ENCODE data around the gene SYT13. TPM values are rescaled to one million over a fixed set of nuclear protein-coding genes. Genes with fewer than 3 reads are reported as not detected.

SYT13 gene
- total and polyA plus RNA-seq, 2 of the 4 experiments (the other 2 are of a cell fraction): not detected

DNA sequence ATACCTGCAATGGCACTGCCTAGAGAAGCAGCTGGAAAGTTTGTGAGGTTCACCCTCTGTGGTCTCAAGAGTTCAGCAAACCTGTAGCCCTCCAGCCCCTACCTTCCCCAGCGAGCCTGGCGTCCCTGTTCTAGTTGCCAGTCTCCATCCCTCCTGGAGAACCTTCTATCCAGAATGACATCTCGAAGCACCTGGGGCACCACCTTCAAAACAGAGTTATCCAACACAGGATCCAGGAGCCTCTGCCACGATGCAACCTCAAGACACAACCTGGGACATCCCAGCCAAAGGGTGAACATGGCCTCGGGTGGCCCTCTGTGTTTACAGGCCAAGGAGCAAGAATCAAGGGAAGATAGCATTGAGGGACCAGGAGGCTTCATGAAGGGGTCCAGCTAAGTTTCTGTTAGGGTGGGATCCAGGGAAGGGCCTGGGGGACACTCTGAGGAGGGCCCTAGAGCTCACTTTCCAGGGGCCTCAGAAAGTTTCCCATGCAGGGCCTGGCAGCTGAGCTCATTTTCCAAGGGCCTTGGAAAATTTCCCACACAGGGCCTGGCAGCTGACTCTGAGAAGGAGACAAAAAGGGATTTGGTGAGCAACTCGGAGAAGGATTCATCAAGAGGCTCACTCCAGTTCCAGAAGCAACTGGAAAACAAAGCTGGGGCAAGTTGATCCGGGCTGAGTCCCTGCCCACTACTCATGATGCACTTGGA lies 36.9 kb upstream of the SYT13 start:
- DNase-seq (no peak), ATAC-seq (ENCODE audit: low read depth) (no peak)
- in situ Hi-C loops (cut with MboI; ENCODE audit: low sequenced_read_pairs): loop anchor here (10.0 kb wide), 1 partner anchor 208 kb away; no protein-coding TSS in a partner anchor
- Histone ChIP-seq H3K14ac (replicated peaks; ENCODE audit: low read depth, low read length) (no peak overlapping the region), H2BK20ac (ENCODE audit: low read depth, low read length) (no peak overlapping the region), H3K23ac (ENCODE audit: low read depth, low read length) (no peak overlapping the region), H4K8ac (ENCODE audit: low read depth in 2 of 2, low read length in 2 of 2) (no peak overlapping the region), H3K18ac (ENCODE audit: low read depth, low read length) (no peak overlapping the region), H3K9me3 (ENCODE audit: control insufficient read depth, insufficient read depth, low read length) (no peaks in the 10 kb centered on the region), H3K4ac (ENCODE audit: low read depth, low read length) (no peak overlapping the region), H3K27ac (ENCODE audit: insufficient read depth, low read length) (no peak overlapping the region), H2BK120ac (ENCODE audit: low read depth, low read length) (no peak overlapping the region), H3K4me3 (ENCODE audit: insufficient read depth, low read depth, low read length) (no peak overlapping the region), H3K9me1 (ENCODE audit: insufficient read depth, low read length) (no peaks in the 10 kb centered on the region), H4K91ac (ENCODE audit: insufficient read depth, low read depth, low read length) (no peak overlapping the region), H4K20me1 (ENCODE audit: insufficient read depth, low read length) (no peaks in the 10 kb centered on the region), H3K79me1 (ENCODE audit: low read depth in 1 of 2, low read length in 2 of 2) (no peaks in the 10 kb centered on the region), H3K27me3 (ENCODE audit: control insufficient read depth, insufficient read depth, low read length) (peaks cover 3% of the 10 kb centered on the region; the same call in 1 of the 2 replicates), H3K56ac (ENCODE audit: extremely low read depth, insufficient read depth, low read length) (no peak overlapping the region), H2AK5ac (ENCODE audit: low read depth, low read length) (no peak overlapping the region), H2BK5ac (ENCODE audit: low read depth, low read length, poor library complexity, severe bottlenecking) (no peak overlapping the region), H4K5ac (ENCODE audit: low read depth, low read length) (no peak overlapping the region), H3K4me1 (ENCODE audit: control insufficient read depth, insufficient read depth, low read length) (no peaks in the 10 kb centered on the region), H3K9ac (ENCODE audit: low read depth, low read length) (no peak overlapping the region), H2AK9ac (replicated peaks; ENCODE audit: low read depth, low read length, poor library complexity) (no peak overlapping the region), H2AFZ (replicated peaks; ENCODE audit: low read length, poor library complexity) (no peak overlapping the region), H3K36me3 (ENCODE audit: control insufficient read depth, insufficient read depth, low read length) (no peaks in the 10 kb centered on the region), H2BK15ac (ENCODE audit: low read depth, low read length) (no peak overlapping the region), H3K4me2 (ENCODE audit: low read depth, low read length) (no peak overlapping the region)
- intact Hi-C loops (cut with micrococcal nuclease): no loop called here
- WGBS, 2 experiments (ENCODE audit: extremely low coverage in 2 of 2, insufficient read length in 1 of 2): 20% methylated on average over 2 of the region's 7 CpGs; no CpG with 5 or more reads in 1 of the 2 experiments
- no TSS peak for BruUV-seq (replicated peaks)
- dilution Hi-C loops (cut with HindIII; ENCODE audit: low sequenced_read_pairs, unreplicated experiment): no loop called here
- POLR2A ChIA-PET (ENCODE audit: unreplicated experiment): no interaction called here
- no peak for TF ChIP-seq NFE2L2 (IDR thresholded peaks at IDR 0.05; ENCODE audit: low read depth, low read length)
- no peak for TF ChIP-seq CEBPB (IDR thresholded peaks at IDR 0.05; ENCODE audit: low read depth, low read length)
- TF ChIP-seq FOS (IDR thresholded peaks at IDR 0.05; ENCODE audit: low read depth, low read length): no peak
- no peak for TF ChIP-seq MAZ (IDR thresholded peaks at IDR 0.05; ENCODE audit: borderline replicate concordance, low read depth, low read length)
- no peak for TF ChIP-seq MXI1 (IDR thresholded peaks at IDR 0.05; ENCODE audit: borderline replicate concordance, low read depth, low read length)
- TF ChIP-seq SMC3 (IDR thresholded peaks at IDR 0.05; ENCODE audit: low read depth, low read length): no peak
- TF ChIP-seq CHD1 (IDR thresholded peaks at IDR 0.05; ENCODE audit: low read depth, low read length): no peak
- TF ChIP-seq, protein P1, sequence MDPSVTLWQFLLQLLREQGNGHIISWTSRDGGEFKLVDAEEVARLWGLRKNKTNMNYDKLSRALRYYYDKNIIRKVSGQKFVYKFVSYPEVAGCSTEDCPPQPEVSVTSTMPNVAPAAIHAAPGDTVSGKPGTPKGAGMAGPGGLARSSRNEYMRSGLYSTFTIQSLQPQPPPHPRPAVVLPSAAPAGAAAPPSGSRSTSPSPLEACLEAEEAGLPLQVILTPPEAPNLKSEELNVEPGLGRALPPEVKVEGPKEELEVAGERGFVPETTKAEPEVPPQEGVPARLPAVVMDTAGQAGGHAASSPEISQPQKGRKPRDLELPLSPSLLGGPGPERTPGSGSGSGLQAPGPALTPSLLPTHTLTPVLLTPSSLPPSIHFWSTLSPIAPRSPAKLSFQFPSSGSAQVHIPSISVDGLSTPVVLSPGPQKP (IDR thresholded peaks at IDR 0.05; ENCODE audit: borderline replicate concordance, low read depth, low read length): no peak
- TF ChIP-seq RFX5 (IDR thresholded peaks at IDR 0.05; ENCODE audit: low read depth, low read length): no peak
- no peak for TF ChIP-seq RAD21 (IDR thresholded peaks at IDR 0.05; ENCODE audit: low read length)
- no peak for TF ChIP-seq RCOR1 (IDR thresholded peaks at IDR 0.05; ENCODE audit: insufficient replicate concordance, low read length)
- TF ChIP-seq, protein P2, sequence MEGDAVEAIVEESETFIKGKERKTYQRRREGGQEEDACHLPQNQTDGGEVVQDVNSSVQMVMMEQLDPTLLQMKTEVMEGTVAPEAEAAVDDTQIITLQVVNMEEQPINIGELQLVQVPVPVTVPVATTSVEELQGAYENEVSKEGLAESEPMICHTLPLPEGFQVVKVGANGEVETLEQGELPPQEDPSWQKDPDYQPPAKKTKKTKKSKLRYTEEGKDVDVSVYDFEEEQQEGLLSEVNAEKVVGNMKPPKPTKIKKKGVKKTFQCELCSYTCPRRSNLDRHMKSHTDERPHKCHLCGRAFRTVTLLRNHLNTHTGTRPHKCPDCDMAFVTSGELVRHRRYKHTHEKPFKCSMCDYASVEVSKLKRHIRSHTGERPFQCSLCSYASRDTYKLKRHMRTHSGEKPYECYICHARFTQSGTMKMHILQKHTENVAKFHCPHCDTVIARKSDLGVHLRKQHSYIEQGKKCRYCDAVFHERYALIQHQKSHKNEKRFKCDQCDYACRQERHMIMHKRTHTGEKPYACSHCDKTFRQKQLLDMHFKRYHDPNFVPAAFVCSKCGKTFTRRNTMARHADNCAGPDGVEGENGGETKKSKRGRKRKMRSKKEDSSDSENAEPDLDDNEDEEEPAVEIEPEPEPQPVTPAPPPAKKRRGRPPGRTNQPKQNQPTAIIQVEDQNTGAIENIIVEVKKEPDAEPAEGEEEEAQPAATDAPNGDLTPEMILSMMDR (conservative IDR thresholded peaks at IDR 0.05; ENCODE audit: low read depth, low read length): no peak
- TF ChIP-seq, protein P3, sequence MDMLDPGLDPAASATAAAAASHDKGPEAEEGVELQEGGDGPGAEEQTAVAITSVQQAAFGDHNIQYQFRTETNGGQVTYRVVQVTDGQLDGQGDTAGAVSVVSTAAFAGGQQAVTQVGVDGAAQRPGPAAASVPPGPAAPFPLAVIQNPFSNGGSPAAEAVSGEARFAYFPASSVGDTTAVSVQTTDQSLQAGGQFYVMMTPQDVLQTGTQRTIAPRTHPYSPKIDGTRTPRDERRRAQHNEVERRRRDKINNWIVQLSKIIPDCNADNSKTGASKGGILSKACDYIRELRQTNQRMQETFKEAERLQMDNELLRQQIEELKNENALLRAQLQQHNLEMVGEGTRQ (IDR thresholded peaks at IDR 0.05; ENCODE audit: low read depth, low read length): no peak
- TF ChIP-seq MAFK (IDR thresholded peaks at IDR 0.05; ENCODE audit: low read depth, low read length): no peak
- no peak for TF ChIP-seq POLR2A (IDR thresholded peaks at IDR 0.05; ENCODE audit: low read depth, low read length)
- CTCF ChIA-PET: no interaction called here
